Upper lobe of right lung (tissue), 1 donor: ENCODE measurements around the gene KIZ. TPM values are rescaled to one million over a fixed set of nuclear protein-coding genes. Genes with fewer than 3 reads are reported as not detected.

ENCODE experiments used
- ATAC-seq: fragments of 200-7000 bp; cut with Tn5 transposase; one replicate; pipeline ENCODE4 v1.9.1; 2020; ENCODE audit warnings: mild to moderate bottlenecking, moderate library complexity
- DNase-seq: peaks from one replicate; pipeline ENCODE4 v3.0.0-alpha.2; 2020
- H3K27ac ChIP-seq: fragments of 200-600 bp; one replicate; pipeline ENCODE4 v1.8.0; 2022
- H3K27me3 ChIP-seq: fragments of 200-600 bp; one replicate; pipeline ENCODE4 v1.8.0; 2022; ENCODE audit warnings: mild to moderate bottlenecking
- H3K36me3 ChIP-seq: fragments of 200-600 bp; one replicate; pipeline ENCODE4 v1.8.0; 2022
- H3K4me1 ChIP-seq: fragments of 200-600 bp; one replicate; pipeline ENCODE4 v1.8.0; 2022
- H3K4me3 ChIP-seq: fragments of 200-600 bp; one replicate; pipeline ENCODE4 v1.8.0; 2022; ENCODE audit warnings: mild to moderate bottlenecking
- H3K9me3 ChIP-seq: fragments of 200-600 bp; one replicate; pipeline ENCODE4 v1.8.0; 2022
- intact Hi-C: fragments of 100-400 bp; cut with DNase I; formaldehyde crosslinking; loops from one replicate; pipeline ENCODE4 v1.11.0; 2022
- total RNA-seq: library from RNA; stranded (reverse); fragmentation: NEBNext Ultra II Directional; extraction: Animal tissue kit (Norgen Biotek cat#: 25700); gene quantifications from one replicate; pipeline ENCODE4 v1.2.1, GENCODE V29; 2021
- TF ChIP-seq, protein P1 (sequence below): fragments of 200-600 bp; IDR thresholded peaks from one replicate; pipeline ENCODE4 v1.8.0; 2022; ENCODE audit warnings: antibody characterized with exemption
- donor health status: DM: no; HTN: yes; CAD: no; lungs with severe emphysema.

The KIZ gene
- total RNA-seq, 1 donor from 2014 or later, result 16.2 TPM

- ATAC-seq, result no peak
- no peaks in the 10 kb centered on the region for H3K9me3 ChIP-seq
- TF ChIP-seq, protein P1, sequence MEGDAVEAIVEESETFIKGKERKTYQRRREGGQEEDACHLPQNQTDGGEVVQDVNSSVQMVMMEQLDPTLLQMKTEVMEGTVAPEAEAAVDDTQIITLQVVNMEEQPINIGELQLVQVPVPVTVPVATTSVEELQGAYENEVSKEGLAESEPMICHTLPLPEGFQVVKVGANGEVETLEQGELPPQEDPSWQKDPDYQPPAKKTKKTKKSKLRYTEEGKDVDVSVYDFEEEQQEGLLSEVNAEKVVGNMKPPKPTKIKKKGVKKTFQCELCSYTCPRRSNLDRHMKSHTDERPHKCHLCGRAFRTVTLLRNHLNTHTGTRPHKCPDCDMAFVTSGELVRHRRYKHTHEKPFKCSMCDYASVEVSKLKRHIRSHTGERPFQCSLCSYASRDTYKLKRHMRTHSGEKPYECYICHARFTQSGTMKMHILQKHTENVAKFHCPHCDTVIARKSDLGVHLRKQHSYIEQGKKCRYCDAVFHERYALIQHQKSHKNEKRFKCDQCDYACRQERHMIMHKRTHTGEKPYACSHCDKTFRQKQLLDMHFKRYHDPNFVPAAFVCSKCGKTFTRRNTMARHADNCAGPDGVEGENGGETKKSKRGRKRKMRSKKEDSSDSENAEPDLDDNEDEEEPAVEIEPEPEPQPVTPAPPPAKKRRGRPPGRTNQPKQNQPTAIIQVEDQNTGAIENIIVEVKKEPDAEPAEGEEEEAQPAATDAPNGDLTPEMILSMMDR, result no peak
Observed at GRCh38 chr20:21280522-21281016, 154.7 kb downstream of the KIZ start.

DNA sequence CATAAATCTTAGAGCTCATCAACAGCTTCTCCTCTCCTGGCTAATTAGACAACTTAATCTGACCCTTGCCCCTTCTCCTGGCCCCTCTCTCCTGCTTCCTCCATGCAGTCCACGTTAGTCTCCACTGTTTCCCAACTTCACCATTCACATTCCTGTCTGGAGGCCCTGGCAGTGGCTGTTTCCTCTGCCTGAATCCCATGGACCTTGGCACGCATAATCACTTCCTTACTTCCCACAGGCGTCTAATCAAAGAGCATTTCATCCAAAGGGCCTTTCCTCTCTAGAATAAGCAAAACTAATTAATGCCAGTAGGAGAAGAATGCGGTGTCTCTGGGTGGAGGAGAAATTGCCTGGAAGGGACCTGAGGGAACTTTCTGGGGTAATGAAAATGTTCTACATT is 160.9 kb downstream of the KIZ start:
- H3K4me1 ChIP-seq, result no peaks in the 10 kb centered on the region
- DNase-seq (no peak), ATAC-seq (no peak)
- H3K36me3 ChIP-seq, result no peaks in the 10 kb centered on the region
- no peak overlapping the region for H3K4me3 ChIP-seq
- no peak overlapping the region for H3K27ac ChIP-seq
- no peaks in the 10 kb centered on the region for H3K27me3 ChIP-seq
- TF ChIP-seq, protein P1, result no peak
- intact Hi-C loops, result no loop called here
- no peaks in the 10 kb centered on the region for H3K9me3 ChIP-seq

More at GRCh38 chr20:21280522-21281016, 154.7 kb downstream of the KIZ start:
- no peak overlapping the region for H3K4me3 ChIP-seq
- DNase-seq, result no peak
- H3K27ac ChIP-seq, result no peak overlapping the region
- no peaks in the 10 kb centered on the region for H3K27me3 ChIP-seq
- intact Hi-C loops, result no loop called here
- H3K4me1 ChIP-seq, result no peaks in the 10 kb centered on the region
- H3K36me3 ChIP-seq, result no peaks in the 10 kb centered on the region

DNA sequence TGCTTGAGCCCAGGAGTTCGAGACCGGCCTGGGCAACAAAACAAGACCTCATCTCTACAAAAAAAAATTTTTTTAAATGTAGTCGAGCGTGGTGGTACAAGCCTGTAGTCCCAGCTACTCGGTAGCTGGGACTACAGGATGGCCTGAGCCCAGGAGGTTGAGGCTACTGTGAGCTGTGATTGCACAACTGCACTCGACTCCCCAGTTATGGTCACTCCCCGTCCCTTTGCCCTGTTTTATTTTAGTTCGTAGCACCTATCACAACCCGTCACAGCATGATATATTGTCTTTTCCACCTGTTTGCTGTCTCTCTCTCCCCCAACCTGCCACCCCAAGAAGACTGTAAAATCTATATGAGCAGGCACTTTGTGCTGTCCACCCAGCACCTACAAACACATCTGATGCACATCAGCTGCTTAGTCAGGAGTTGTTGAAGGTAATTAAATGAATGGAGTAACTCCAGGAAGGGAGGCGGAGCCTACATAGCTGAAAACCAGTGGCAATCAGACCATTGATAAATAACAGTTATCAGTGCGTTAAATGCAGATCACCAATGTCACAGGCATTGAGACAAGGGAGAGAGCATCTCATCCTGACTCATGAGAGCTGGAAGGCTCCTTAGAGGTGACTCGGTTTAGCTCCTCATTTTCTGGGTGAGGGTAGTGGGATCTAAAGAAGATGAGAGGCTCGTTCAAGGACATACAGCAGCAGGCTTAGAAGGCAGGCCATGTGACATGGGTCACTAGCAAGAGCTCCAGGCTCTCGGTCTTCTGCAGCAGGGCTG is 162.9 kb downstream of the KIZ start:
- intact Hi-C loops, result no loop called here
- Histone ChIP-seq H3K4me1 (no peaks in the 10 kb centered on the region), H3K36me3 (no peaks in the 10 kb centered on the region), H3K4me3 (no peak overlapping the region), H3K27me3 (no peaks in the 10 kb centered on the region), H3K27ac (no peak overlapping the region), H3K9me3 (no peaks in the 10 kb centered on the region)
- ATAC-seq (no peak), DNase-seq (no peak)
- TF ChIP-seq, protein P1, result no peak

GRCh38 chr20:21289651-21290050 is 163.8 kb downstream of the KIZ start:
- Histone ChIP-seq H3K4me3 (no peak overlapping the region), H3K27ac (no peak overlapping the region), H3K9me3 (no peaks in the 10 kb centered on the region), H3K36me3 (no peaks in the 10 kb centered on the region), H3K4me1 (no peaks in the 10 kb centered on the region), H3K27me3 (no peaks in the 10 kb centered on the region)
- no peak for ATAC-seq
- intact Hi-C loops, result no loop called here
- DNase-seq, result no peak
- TF ChIP-seq, protein P1, result no peak

DNA sequence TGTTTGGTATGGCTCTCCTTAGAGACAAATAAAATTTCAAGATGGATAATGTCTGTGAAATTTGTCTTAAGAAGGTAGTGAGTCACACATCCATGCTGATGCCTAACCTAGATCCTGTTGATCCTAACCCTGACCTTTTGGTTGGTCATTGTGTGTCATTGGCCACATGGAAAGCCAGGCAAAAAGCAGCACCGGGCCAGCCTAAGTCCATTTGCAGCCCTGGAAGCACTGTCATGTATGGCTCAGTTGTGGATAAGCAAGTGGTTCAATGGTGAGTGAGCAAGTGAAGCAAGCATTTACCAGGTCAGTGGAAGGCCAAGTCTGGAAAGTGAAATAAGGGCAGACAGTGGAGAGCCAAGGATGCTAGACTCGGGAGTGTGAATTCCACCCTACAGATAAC is 165.1 kb downstream of the KIZ start:
- TF ChIP-seq, protein P1, result no peak
- no peaks in the 10 kb centered on the region for H3K27me3 ChIP-seq

More for the DNA sequence above, 165.1 kb downstream of the KIZ start:
- no peaks in the 10 kb centered on the region for H3K4me1 ChIP-seq
- DNase-seq (no peak), ATAC-seq (no peak)
- no peaks in the 10 kb centered on the region for H3K9me3 ChIP-seq
- H3K27ac ChIP-seq, result no peak overlapping the region
- intact Hi-C loops, result no loop called here
- H3K36me3 ChIP-seq, result no peaks in the 10 kb centered on the region
- no peak overlapping the region for H3K4me3 ChIP-seq
